GM21423 (cell line): Measurements from ENCODE around the gene MYO1F.
"Not testable (repeated sequence)": the region's sequence is repeated elsewhere in the genome, so short reads cannot be mapped to it uniquely, and the experiment has no call there.

Experiments used
- ATAC-seq: cut with Tn5 transposase; IDR thresholded peaks from one replicate; pipeline ENCODE4 v1.9.1; 2021; ENCODE audit warnings: mild to moderate bottlenecking, moderate library complexity; ENCODE audit not compliant: unreplicated experiment

The MYO1F gene

DNA sequence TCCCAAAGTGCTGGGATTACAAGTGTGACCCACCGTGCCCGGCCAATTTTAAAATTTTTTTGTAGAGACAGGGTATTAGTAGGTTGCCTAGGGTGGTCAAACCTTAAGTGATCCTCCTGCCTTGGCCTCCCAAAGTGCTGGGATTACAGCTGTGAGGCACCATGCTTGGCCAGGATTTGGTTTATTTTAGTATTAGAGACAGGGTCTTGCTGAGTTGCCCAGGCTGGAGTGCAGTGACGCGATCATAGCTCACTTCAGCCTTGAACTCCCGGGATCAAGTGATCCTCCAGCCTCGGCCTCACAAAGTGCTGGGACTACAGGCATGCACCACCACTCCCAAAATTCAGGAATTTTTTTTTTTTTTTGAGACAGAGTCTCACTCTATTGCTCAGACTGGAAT is 57.9 kb downstream of the MYO1F start:
- no peak for ATAC-seq

DNA sequence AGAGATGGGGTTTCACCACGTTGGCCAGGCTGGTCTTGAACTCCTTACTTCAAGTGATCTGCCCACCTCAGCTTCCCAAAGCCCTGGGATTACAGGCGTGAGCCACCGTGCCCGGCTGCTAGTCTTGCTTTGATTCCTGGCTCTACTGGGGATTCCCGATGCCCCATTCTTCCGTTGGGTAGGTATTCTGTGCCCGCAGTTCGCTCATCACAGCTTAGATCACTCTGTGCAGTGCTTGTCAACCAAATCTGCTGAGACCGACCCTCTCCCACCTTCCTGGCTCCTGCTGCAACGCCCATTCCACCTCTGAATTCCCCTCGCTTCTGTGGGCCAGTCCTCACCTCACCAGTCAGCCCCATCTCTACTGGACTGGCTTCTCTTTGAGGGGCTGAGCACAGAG is 58.7 kb downstream of the MYO1F start:
- no peak for ATAC-seq

DNA sequence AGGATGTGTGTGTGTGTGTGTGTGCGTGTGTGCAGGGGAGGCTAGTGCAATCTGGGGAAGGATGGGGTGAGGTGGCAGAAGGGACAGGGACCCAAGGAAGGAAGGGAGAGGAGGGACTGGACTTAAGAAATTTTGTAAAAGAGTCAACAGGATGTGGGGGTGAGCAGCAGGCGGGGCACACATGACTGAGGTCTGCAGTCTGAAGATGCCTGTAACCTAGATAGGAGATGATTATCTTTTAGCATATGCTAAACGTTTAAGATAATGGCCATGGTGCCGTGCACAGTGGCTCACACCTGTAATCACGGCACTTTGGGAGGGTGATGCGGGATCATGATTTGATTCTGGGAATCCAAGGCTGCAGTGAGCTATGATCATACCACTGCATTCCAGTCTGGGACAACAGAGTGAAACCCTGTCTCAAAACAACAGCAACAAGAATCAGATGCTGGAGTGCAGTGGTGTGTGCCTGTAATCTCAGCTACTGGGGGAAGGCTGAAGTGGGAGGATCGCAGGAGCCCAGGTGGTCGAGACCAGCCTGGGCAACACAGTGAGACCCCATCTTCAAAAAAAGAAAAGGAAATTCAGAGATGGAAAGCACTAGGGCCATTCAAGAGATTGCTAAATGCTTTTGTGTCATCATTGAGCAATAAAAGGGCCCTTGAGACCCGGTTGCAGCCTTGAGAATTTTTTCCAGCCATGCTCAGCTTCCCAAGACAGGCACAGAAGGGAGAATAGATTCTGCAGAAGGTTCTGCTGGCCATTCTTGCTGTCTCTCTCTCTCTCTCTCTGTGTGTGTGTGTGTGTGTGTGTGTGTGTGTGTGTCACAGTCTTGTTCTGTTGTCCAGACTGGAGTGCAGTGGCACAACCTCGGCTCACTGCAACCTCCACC is 59.4 kb downstream of the MYO1F start:
- no peak for ATAC-seq

DNA sequence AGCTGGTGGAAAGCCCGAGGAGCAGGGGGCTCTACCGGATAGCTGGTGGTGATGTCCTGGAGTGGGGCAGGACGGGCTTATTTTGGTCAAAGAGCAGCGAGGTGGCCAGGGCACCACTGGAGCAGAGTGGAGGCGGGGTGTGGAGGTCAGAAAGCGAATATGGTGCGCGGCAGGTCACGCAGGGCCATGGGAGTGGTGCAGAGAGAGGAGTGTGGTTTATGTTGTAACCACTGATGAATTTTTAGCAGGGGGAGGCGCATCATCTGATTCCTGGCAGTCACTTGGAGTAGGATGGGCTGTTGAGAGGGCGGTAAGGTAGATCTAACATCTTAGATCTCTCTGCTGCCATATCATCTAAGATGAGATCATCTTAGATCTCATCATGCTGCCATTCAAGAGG is 61.9 kb downstream of the MYO1F start:
- no peak for ATAC-seq

DNA sequence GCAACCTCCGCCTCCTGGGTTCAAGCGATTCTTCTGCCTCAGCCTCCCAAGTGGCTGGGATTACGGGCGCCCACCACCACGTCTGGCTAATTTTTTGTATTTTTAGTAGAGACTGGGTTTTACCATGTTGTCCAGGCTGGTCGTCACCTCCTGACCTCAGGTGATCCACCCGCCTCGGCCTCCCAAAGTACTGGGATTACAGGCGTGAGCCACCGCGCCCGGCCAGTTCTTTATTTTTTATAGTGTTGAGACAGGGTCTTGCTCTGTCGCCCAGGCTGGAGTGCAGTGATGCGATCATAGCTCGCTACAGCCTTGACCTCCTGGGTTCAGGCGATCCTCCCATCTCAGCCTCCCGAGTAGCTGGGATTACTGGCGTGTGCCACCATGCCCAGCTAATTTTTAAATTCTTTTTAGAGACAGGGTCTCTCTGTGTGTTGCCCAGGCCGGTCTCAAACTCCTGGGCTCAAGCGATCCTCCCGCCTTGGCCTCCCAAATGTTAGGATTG is 62.7 kb downstream of the MYO1F start:
- ATAC-seq: not testable (repeated sequence)

DNA sequence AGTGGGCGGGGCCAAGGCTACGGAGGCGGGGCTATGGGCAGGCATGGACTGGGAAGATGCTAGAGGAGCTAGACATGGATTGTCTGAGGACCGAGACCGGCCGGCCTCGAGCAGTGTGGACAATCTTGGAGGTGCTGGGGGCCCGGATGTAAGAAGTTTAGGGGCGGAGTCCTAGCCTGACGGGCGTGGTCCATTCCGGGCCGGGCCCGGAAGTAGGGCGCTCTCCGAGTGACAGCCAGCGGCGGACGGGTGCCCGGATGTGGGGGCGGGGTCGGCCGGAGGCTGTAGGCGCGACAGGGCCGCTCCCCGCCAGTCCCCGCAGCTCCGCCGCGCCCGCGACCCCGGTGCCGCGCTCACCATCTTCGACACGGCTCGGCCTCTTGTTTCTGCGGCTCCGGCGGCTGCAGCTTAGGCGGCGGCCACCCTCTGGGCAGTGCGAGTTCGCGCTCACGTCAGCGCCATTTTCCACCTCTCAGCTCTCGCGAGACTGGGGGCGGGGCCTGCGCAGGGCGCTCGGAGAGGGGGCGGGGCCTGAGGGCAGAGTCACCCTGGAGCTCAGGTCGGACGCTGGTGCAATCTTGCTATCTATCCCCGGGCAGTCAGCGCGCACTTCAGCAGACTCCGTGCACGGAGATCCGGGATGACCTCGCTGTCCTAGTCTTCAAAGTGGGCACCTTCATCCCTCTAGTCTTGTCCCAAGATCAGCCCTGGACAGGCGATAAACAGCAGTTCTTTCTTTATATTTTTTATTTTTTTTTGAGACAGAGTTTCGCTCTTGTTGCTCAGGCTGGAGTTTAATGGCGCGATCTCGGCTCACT is 63.3 kb downstream of the MYO1F start, which contains the start of gene ZNF414:
Gene ZNF414, minus strand, starts transcription at position 481 of the 818 bp plus-strand sequence. Its CDS starts 121 bp downstream, at position 360.
- ATAC-seq: peak; percentile 88

DNA sequence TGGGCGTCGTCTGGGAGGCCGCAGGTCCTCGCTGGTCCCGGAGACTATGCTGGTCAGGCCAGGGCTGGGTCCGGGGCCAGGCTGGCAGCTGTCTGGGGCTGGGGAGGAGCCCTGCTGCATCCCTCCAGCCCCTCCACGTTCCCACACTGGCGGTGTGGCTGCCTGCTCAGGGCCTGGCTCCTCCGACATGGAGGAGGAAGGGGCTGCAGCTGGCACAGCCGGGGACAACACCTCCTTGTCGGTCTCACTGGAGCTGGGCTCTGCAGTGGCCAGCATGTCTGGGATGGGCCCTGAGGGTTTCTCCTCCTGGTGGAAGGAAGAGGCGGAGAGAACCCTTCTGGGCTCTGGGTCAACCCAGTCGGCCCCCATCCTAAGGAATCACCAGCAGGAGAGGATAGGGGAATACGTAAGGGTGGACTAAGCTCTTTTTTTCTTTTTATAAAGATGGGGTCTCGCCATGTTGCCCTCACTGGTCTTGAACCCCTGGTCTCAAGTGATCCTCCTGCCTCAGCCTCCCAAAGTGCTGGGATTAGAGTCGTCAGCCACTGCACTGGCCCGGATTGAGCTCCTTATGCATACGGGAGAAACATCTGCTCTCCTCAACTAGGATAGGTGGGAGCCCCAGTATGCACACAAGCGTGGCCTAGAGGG is 64.1 kb downstream of the MYO1F start:
- ATAC-seq: no peak

DNA sequence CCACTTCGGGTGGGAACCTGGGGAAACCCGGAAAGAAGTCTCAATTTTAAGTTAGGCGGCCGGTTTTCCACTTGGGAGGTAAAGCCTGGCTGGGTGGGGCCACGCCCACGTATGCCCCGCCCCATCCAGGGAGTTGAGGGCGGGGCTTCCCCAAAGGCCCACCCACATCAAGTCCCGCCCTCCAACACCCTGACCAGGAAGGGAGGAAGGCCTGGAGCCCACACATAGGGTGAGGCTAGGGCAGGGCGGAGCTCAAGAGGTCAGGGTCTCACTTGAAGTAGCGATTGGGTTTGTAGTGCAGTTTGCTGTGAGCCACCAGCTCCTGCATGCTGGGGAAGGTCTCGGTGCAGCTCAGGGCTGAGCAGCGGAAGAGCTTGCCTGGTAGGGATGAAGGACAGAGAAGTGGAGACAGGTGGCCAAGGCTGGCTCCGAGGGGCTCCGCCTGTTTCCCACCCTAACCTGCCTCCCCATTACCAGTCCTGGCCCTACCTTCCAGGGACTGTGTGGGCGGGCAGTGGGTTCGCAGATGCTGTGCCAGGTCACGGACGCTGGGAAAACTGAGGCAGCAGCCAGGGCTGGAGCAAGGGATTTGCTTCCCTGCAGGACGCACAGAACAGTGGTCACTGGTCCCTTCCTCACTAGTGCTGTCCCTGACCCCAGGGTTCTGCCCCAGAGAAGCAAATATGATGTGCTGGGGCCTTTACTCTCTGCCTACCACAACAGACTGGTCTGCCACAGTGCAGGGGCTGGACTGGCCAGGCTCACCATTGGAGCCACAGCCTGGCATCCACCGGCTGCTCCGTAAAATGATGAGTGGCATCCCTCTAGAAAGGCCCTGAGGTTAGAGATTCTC is 64.9 kb downstream of the MYO1F start:
- ATAC-seq: no peak

DNA sequence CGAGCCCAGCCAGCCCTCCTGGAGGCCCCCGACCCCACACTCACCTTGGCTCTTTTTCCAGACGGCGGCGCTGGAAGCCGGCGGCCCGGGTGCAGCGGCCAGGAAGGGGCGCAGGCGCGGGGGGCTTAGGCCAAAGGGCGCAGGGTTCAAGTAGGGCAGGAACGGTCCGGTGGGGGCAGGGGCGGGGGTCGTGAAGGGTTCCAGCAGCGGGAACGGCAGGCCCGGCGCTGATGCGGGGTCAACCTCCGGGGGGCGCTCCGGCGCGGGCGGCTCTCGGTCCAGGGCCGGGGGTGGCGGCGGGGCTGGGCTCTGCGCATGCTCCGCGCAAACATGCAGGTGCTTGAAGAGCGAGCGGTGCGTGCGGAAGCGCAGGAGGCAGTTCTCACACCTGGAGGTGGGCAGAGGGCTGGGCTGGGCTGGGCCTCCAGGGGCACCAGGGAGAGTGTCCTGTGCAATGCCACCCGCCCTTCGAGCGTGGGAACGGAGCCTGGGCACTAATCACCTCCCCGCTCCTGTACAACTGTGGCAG is 65.6 kb downstream of the MYO1F start:
- ATAC-seq: no peak

DNA sequence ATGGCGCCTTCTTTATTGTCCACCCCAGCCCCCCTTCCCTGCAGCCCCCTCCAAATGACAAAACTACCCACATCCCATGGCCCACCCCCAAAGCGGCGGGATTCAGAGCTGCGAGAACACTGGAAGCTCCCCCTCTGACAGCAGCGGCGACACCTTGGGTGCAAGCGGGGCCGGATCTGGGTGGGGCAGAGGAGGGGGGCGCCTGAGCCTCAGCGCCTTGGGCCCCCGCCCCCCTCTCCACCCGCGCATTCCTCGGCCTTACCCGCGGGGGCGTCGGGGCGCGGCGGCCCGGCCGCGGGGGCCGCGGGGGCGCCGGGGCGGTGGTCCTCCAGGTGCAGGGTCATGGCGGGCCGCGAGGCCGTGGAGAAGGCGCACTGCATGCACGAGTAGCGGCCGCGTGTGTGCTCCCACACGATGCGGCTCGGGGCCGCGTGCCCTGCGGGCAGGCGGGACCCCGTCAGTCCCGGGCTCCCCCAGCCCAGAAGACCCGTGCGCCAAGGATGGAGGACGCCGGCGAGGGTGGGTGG is 66.6 kb downstream of the MYO1F start:
- ATAC-seq: no peak

DNA sequence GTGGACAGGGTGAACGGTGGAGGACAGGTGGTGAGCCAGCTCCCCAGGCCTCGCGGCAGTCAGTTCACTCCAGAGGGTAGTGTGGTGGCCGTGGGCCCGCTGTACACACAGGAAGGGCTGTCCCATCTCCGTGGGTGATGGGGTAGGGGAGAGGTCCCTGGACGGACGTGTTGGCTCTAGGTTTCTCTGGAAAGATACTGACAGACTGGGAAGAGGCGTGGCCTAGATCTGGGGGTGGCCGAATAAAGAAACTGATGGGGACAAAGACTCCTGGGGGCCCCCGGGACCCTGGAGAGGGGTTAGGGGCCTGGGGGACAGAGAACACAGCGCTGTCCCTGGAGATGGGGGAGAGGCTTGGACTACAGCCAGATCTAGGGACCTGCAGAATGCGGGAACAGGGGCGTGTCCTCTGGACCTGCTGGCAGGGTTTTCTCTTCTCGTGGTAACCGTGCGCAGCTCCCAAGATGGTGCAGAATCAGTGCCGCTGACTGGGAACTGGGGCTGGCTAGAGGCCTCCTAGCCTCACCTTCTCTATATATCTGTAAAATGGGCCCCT is 70.8 kb downstream of the MYO1F start:
- no peak for ATAC-seq

DNA sequence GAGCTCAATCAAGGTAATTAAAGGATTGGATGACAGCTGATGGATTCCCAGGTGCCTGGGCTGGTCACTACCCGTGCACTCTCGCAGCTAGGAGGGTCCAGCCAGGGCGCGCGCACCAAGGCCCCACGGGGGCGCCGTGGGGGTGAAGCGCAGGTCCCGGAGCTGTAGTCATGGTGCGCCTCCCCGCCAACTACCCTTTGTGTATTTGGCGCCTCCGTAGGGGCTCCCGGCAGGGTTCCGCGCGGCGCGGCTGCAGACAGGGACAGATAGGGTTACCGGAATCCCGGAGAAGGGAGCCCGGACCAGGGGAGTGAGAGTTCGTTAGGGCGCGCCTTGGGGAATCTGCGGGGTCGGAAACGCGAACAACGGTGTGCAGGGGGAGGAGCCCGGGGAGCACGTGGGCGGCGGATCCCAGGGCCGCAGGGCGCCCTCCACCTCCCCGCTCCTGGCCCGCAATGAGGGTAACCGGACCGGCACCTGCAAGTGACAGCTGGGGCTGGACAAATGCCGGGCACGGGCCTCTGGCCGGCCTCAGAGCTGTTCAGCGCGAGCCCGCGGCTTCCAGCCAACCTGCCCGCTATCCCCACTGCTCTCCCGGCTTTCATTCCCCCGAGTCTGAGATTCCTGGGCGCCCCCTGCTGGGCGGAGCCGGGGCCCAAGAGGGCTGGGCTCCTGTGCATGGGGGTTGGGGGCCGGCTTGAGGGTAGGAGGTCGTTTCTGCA is 71.4 kb downstream of the MYO1F start:
- no peak for ATAC-seq

DNA sequence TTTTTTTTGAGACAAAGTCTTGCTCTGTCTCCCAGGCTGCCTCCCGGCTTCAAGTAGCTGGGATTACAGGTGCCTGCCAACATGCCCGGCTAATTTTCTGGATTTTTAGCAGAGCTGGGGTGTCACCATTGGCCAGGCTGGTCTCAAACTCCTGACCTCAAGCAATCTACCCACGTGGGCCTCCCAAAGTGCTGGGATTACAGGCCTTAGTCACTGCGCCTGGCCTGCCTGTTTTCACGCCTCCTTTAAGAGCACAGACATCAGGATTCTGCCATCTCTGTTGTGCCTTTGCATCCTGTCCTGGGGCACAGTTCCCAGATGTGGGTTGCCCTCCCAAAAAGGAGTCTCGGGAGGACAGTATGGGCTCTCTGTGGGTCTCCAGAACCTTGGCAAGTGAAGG is 72.3 kb downstream of the MYO1F start:
- no peak for ATAC-seq

DNA sequence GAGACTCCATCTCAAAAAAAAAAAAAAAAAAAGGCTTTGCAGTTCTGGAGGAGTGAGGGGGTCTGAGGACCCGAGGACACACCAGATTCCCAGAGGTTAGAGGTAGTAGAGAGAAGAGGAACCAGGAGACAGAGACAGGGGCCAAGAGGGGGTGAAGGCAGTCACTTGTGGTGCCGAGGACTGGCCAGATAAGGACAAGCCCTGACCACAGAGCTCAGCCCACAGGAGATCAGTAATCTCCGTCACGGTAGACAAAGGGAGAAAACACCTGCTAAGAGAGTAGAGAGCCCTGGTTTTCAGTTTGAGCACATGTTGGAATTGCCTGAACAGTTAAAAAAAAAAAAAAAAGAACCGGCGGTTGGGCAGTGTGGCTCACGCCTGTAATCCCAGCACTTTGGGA is 73.1 kb downstream of the MYO1F start:
- no peak for ATAC-seq

DNA sequence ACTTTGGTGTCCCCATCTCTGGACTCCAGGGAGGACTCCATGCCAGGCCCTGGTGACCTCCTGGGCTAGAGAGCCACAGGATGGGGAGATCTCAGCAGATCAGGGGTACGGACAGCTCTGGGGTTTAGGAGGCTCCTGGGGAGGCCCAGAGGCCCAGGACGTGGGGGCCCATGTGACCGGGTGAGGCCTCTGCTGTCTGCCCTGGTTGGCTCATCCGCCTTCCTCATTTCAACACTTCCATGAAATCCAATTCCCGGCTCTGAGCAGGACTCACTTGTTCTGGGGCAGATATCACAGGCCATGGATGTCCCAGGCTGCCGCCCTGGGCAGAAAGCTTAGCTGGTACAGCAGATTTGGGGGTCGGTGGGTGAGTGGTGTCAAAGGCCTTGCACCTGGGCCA is 73.7 kb downstream of the MYO1F start:
- no peak for ATAC-seq

DNA sequence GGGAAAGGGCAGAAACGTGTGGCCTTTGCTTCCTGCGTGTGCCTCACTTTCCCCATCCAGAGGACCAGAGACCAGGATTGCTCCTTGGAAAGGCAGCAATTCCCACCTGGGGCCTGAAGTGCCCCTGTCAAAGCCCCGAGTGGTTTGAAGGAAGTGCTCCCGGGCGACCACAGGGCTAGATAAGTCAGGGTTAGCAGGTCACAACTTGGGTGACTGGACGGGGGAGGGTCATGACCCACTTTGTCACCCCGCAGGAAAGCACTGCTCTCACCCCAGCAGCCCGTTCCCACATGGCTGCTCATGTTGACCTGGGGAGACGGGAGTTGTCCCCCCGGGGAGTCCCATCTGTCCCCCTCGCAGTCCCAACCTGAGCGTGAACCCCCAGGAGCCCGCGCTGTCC is 75.3 kb downstream of the MYO1F start:
- ATAC-seq: no peak

DNA sequence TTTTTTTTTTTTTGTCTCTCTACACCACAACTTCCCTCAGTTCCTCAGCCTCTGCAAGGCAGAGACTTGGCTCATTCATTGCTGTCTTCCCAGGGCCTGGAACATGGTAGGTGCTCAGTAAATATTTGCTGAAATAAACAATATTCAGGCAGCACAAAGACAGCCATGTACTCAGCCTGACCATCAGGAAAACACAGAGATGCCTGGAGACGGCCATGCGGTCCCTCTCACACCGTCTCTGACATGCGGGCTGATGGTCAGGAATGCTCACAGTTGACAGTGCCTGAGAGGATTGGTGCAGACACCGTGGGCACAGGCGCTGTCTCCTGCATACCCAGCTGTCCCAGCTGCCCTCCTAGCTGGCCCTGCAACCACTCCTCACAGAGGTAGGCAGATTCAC is 75.7 kb downstream of the MYO1F start:
- no peak for ATAC-seq

DNA sequence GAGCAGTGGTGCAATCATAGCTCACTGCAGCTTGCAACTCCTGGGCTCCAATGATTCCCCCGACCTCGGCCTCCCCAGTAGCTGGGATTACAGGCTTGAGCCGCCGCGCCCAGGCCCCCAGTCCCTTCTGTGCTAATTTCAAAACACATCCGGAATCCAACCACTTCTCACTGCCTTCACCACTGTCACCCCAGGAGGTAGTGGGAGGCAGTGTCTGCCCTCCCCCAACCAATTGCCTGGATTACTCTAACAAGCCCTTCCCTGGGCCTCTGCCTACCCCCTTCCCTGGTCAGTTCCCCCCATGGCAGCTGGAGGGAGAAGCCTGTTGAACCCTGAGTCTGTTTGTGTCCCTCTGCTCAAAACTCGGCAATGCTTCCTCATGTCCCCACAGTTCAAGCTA is 77.1 kb downstream of the MYO1F start:
- no peak for ATAC-seq
